Measurements from ENCODE around the gene PTCH1.

Gene PTCH1

DNA sequence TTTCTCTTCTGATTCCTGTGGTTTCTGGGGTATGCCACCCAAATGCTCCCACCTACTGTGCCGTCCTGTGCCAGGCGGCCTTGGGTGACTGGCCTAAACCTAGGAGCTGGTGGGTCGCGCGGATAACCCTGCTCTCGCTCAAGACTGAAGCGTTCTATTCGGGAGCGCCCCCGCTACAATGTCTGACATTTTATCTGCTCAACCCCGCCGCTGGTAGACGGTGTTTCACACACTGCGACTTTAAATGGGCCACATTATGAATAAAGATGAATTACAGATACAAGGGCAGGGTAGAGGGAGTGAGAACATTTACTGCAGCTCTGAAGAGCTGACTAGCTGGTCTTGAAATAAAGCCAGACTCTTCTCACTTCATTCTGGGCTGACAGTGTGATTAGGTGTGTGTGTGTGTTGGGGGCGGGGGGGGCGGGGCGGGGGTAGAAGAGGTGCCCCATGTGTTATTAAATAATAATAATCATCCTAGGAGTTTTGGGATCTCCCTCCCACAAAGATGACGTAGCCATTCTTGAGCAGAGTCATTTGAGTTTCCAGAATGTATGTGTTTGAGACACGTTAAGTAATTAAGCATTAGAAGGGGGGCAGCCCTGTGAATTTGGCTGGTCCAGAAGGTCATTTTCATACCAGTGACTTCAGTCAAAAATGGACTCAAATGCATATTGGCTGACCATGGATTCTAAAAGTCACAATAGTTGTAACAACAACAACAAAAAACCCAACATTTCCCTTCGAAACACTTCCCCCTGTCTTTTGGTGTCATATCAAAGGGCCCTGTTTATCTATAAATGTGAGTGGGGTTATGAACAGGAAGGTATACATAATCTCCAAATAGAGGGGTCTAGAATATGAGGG, 1.0 kb upstream of the PTCH1 start:
- TF ChIP-seq, protein P1, sequence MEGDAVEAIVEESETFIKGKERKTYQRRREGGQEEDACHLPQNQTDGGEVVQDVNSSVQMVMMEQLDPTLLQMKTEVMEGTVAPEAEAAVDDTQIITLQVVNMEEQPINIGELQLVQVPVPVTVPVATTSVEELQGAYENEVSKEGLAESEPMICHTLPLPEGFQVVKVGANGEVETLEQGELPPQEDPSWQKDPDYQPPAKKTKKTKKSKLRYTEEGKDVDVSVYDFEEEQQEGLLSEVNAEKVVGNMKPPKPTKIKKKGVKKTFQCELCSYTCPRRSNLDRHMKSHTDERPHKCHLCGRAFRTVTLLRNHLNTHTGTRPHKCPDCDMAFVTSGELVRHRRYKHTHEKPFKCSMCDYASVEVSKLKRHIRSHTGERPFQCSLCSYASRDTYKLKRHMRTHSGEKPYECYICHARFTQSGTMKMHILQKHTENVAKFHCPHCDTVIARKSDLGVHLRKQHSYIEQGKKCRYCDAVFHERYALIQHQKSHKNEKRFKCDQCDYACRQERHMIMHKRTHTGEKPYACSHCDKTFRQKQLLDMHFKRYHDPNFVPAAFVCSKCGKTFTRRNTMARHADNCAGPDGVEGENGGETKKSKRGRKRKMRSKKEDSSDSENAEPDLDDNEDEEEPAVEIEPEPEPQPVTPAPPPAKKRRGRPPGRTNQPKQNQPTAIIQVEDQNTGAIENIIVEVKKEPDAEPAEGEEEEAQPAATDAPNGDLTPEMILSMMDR (IDR thresholded peaks at IDR 0.05) = no peak

GRCh38 chr9:95516221-95516733, 494 bp downstream of the PTCH1 start:
- TF ChIP-seq, protein P1 (IDR thresholded peaks at IDR 0.05) = no peak

- TF ChIP-seq, protein P1 (IDR thresholded peaks at IDR 0.05) = no peak
Observed at GRCh38 chr9:95515272-95516113, 1.3 kb downstream of the PTCH1 start.

DNA sequence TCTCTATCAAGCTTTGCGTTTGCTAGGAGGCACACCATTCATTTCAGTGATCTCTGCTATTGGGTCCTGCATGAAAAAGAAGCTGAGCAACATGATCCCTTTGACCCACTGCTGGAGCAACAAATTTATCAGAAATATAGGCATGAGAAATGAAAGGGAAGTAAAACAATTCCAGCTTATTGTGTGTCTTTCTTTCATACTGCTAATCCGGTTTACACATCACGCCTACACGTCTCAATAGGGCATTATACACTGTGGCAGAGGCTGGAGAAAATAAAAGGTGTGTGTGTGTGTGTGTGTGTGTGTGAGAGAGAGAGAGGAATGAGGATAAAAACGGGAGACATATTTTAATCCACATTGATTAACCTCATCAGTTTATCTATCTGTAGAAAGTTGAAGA, 2.4 kb downstream of the PTCH1 start:
- TF ChIP-seq, protein P1 (IDR thresholded peaks at IDR 0.05) = no peak

DNA sequence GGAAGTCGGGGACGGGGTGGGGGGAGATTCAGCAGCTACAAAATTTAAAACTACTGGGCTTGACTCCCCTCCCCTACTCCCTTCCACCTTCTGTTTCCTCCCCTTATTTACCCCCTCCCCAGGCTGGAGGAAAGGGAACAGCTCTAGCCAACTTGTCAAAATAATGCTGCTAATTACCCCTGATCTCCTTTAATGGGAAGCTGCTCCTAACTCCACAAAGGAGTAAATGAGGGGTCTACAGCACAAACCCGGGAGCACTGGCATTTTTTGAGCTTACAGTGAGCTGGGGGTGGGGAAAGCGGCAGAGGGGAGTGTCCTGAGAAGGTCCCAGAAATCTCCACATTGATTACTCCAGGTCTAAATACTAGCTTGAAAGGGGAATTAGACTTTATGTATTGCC, 3.1 kb downstream of the PTCH1 start:
- TF ChIP-seq, protein P1 (IDR thresholded peaks at IDR 0.05) = no peak

GRCh38 chr9:95512709-95513095, 4.1 kb downstream of the PTCH1 start:
- TF ChIP-seq, protein P1 (IDR thresholded peaks at IDR 0.05) = no peak

GRCh38 chr9:95511952-95512708, 4.6 kb downstream of the PTCH1 start:
- TF ChIP-seq, protein P1 (IDR thresholded peaks at IDR 0.05) = no peak
